ENCODE measurements around the gene E2F2.

E2F2 gene

DNA sequence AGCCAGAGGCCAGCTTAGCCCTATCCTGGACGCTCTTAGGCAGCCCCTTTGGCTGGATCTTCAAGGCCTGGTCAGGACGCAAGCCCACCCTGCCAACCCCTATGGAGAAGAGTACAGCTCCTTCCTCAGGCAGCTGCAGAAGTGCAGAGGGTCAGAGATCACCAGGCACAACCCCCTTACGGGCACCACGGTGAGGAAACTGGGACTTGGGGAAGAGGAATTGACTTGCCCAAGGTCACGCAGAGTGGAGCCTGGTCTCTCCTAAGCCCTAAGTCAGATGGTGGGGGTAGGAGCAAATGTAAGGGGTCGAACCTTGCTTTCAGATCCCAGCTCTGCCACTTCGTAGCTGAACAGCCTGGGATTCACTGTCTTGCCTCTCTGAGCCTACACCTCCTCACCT lies 3.7 kb downstream of the E2F2 start:
- TF ChIP-seq CTCF (IDR thresholded peaks at IDR 0.05; ENCODE audit: low read depth, low read length, missing control alignments), result no peak

DNA sequence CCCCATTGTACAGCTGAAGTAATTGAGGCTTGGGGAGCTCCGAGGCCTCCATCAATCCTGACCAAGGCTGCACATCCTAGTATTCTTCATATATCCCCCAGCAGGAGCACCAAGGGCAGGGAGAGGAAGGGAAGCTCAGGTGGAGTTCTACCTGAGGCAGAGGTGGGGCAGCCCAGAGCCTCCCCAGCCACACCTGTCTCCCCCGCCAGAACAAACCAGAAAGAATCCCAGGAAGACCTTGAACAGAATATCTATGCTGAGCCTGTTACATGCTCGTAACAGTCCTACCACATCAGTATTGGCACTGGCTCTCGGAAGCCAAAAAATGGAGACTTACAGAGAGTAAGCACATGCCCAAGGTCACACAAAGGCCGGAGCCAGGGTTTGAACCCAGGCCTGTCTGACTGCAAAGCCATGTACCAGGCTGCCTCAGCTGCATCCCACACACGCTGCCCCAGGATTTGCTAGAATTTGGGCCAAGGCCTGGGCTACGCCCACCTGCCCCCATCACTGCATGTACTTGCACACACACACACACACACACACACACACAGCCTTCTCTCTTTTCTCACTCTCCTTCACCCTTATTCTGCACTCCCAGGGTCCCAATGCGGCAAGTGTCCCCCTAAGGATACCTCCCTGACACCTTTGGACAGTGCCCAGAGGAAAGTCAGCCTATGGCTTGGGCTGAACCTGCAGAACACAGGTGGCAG lies 4.5 kb downstream of the E2F2 start:
- no peak for TF ChIP-seq CTCF (IDR thresholded peaks at IDR 0.05; ENCODE audit: low read depth, low read length, missing control alignments)
- no peak for DNase-seq (ENCODE audit: low read depth)
- no peak overlapping the region for H3K4me3 ChIP-seq (ENCODE audit: low read depth, low read length)

More for the DNA sequence above, 3.7 kb downstream of the E2F2 start:
- H3K4me3 ChIP-seq (ENCODE audit: low read depth, low read length), result no peak overlapping the region
- no peak for DNase-seq (ENCODE audit: low read depth)

DNA sequence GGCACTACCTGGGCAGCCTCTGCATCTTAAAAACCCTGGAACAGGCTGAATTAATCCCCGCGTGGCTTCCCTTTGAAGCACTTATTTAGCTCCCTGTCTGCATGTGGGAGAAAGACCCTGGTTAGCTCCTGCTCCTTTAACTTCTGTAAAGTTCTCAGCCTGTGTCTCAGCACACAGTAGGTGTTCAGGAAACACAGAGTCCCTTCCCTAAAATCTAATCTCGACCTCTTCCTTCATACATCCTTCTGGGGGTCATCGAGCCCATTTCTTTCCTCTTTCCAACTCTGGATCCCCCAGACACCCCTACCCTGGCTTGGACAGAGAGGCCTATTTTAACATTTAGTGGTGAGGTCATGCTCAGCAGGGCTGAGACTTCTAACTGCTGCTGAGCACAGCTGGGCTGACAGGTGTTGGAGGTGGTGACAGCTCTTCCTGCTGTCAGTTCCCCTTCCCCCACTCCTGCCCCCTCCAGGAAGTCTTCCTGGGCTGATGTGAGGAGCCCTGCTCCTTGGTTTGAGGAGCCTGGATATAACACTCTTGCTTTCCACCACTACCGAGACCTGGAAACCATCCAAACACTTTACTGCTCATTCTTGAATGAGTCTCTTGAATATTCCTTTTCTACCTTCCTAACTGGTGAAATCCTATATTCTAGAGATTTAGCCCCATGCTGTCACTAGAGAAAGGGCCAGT lies 5.3 kb downstream of the E2F2 start:
- TF ChIP-seq CTCF (IDR thresholded peaks at IDR 0.05; ENCODE audit: low read depth, low read length, missing control alignments), result no peak
- H3K4me3 ChIP-seq (ENCODE audit: low read depth, low read length), result no peak overlapping the region; the same call in 1 of the 2 replicates
- peak; percentile 57 for DNase-seq (ENCODE audit: low read depth)

- TF ChIP-seq CTCF (IDR thresholded peaks at IDR 0.05; ENCODE audit: low read depth, low read length, missing control alignments), result no peak
- no peak overlapping the region; the same call in 1 of the 2 replicates for H3K4me3 ChIP-seq (ENCODE audit: low read depth, low read length)
- no peak for DNase-seq (ENCODE audit: low read depth)
Measured at GRCh38 chr1:23524716-23525401, 6.2 kb downstream of the E2F2 start.

DNA sequence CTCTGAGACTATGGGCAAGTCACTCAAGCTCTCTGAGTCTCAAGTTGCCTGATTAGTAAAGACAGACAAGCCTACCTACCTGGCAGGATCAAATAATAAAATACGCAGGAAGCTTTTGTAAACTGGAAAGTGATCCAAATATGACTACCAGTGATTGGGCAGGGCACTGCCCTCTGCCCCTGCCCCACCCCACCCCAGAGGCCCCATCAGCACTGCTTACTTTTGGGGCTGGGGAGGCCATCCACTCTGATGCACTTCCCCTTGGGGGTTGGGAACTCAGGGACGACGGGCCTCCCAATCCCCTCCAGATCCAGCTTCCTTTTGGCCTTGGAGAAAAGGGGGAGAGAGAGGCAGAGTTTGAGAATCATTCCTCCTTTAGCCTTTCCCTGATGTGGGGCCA lies 6.9 kb downstream of the E2F2 start:
- no peak for TF ChIP-seq CTCF (IDR thresholded peaks at IDR 0.05; ENCODE audit: low read depth, low read length, missing control alignments)
- no peak for DNase-seq (ENCODE audit: low read depth)
- no peak overlapping the region for H3K4me3 ChIP-seq (ENCODE audit: low read depth, low read length)

- no peak for DNase-seq (ENCODE audit: low read depth)
- TF ChIP-seq CTCF (IDR thresholded peaks at IDR 0.05; ENCODE audit: low read depth, low read length, missing control alignments), result no peak
- no peak overlapping the region for H3K4me3 ChIP-seq (ENCODE audit: low read depth, low read length)
Measured at GRCh38 chr1:23522244-23522982, 8.6 kb downstream of the E2F2 start.
